ENCODE results near the gene PRRX2. TPM values are rescaled to one million over a fixed set of nuclear protein-coding genes. Genes with fewer than 3 reads are reported as not detected.

The PRRX2 gene
- total and polyA plus RNA-seq, 4 donors = 0.03 to 0.08 TPM; not detected in 2

DNA sequence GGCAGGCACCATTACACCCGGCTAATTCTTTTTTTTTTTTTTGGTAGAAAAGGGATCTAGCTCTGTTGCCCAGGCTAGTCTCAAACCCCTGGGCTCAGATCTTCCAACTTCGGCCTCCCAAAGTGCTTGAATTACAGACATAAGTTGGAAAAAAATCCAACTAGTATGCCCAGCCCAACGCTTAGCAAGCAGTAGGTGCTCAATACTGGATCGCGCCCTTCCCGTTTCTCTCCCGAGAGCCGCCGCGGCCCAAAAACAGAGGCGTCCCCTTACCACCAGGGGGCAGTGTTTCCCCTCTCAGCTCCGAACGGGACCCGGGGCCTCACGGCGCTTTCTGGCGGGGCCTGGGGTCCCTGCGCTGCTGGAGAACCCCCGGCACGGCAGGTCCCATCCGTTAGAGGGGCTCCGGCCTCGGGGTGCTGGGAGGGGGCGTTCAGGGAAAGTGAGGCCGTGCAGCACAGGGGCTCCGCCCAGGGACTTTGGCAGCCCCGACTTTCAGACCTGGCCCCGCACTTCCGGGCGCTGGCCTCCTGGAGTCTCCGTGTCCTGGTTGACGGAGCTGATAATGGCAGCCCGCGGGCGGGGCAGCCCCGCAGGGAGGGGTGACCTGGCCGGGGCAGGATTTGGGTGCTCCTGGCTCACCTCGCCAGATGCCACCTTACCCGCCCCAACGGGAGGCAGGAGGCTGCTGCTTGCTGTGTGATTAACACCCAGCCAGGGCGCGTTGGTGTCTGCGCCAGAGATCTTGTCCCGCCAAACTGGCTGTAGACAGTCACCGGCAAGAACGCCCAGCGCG, 72.2 kb downstream of the PRRX2 start:
- Histone ChIP-seq H3K9ac (ENCODE audit: low read depth in 1 of 2, low read length in 2 of 2) (peak overlapping the region in 1 of 2 donors; percentile 84), H3K9me3 (ENCODE audit: control insufficient read depth in 4 of 4, low read length in 3 of 4) (no peaks in the 10 kb centered on the region), H3K27me3 (ENCODE audit: control insufficient read depth in 4 of 4, insufficient read depth in 4 of 4, low read length in 3 of 4) (no peaks in the 10 kb centered on the region), H3K27ac (ENCODE audit: low read depth in 1 of 2, low read length in 2 of 2) (no peak overlapping the region), H3K4me1 (ENCODE audit: control insufficient read depth in 4 of 4, insufficient read depth in 4 of 4, low read length in 3 of 4) (peaks cover 0 to 6% (median 2%) of the 10 kb centered on the region in 4 donors), H3K4me3 (ENCODE audit: low read depth in 1 of 3, low read length in 3 of 3) (peak overlapping the region; percentile 42 to 61 (median 55)), H3K36me3 (ENCODE audit: control insufficient read depth in 4 of 4, insufficient read depth in 3 of 4, low read depth in 1 of 4, low read length in 3 of 4) (no peaks in the 10 kb centered on the region)
- peak; percentile 92 for DNase-seq (ENCODE audit: low spot score)
- 4% methylated on average over 48 of the region's 48 CpGs for WGBS
- TF ChIP-seq SP1 (IDR thresholded peaks at IDR 0.05) (no peak), FOXA1 (IDR thresholded peaks at IDR 0.05) (no peak), HNF4A (conservative IDR thresholded peaks at IDR 0.05) (no peak), FOXA2 (IDR thresholded peaks at IDR 0.05) (no peak), EGR1 (IDR thresholded peaks at IDR 0.05; ENCODE audit: low read depth in 2 of 2) (no peak), JUND (IDR thresholded peaks at IDR 0.05) (no peak), GABPA (IDR thresholded peaks at IDR 0.05 in 1 of 2, conservative IDR thresholded peaks at IDR 0.05 in 1 of 2) (peak in 1 of 2 donors; percentile 33), TAF1 (conservative IDR thresholded peaks at IDR 0.05) (no peak), NR2F2 (IDR thresholded peaks at IDR 0.05) (no peak), YY1 (IDR thresholded peaks at IDR 0.05) (peak; percentile 74), RAD21 (IDR thresholded peaks at IDR 0.05) (peak; percentile 79 to 85), HNF4G (IDR thresholded peaks at IDR 0.05) (no peak), RXRA (IDR thresholded peaks at IDR 0.05) (peak in 1 of 2 donors; percentile 14)
- TF ChIP-seq, protein P1, sequence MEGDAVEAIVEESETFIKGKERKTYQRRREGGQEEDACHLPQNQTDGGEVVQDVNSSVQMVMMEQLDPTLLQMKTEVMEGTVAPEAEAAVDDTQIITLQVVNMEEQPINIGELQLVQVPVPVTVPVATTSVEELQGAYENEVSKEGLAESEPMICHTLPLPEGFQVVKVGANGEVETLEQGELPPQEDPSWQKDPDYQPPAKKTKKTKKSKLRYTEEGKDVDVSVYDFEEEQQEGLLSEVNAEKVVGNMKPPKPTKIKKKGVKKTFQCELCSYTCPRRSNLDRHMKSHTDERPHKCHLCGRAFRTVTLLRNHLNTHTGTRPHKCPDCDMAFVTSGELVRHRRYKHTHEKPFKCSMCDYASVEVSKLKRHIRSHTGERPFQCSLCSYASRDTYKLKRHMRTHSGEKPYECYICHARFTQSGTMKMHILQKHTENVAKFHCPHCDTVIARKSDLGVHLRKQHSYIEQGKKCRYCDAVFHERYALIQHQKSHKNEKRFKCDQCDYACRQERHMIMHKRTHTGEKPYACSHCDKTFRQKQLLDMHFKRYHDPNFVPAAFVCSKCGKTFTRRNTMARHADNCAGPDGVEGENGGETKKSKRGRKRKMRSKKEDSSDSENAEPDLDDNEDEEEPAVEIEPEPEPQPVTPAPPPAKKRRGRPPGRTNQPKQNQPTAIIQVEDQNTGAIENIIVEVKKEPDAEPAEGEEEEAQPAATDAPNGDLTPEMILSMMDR (IDR thresholded peaks at IDR 0.05; ENCODE audit: low read depth, low read length, missing input control) = peak; percentile 92
- TF ChIP-seq, protein P2, sequence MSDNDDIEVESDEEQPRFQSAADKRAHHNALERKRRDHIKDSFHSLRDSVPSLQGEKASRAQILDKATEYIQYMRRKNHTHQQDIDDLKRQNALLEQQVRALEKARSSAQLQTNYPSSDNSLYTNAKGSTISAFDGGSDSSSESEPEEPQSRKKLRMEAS (IDR thresholded peaks at IDR 0.05) = no peak
- TF ChIP-seq, protein P3, sequence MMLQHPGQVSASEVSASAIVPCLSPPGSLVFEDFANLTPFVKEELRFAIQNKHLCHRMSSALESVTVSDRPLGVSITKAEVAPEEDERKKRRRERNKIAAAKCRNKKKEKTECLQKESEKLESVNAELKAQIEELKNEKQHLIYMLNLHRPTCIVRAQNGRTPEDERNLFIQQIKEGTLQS (IDR thresholded peaks at IDR 0.05) = no peak
- TF ChIP-seq, protein P4, sequence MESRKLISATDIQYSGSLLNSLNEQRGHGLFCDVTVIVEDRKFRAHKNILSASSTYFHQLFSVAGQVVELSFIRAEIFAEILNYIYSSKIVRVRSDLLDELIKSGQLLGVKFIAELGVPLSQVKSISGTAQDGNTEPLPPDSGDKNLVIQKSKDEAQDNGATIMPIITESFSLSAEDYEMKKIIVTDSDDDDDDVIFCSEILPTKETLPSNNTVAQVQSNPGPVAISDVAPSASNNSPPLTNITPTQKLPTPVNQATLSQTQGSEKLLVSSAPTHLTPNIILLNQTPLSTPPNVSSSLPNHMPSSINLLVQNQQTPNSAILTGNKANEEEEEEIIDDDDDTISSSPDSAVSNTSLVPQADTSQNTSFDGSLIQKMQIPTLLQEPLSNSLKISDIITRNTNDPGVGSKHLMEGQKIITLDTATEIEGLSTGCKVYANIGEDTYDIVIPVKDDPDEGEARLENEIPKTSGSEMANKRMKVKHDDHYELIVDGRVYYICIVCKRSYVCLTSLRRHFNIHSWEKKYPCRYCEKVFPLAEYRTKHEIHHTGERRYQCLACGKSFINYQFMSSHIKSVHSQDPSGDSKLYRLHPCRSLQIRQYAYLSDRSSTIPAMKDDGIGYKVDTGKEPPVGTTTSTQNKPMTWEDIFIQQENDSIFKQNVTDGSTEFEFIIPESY (IDR thresholded peaks at IDR 0.05) = no peak
- TF ChIP-seq, protein P5, sequence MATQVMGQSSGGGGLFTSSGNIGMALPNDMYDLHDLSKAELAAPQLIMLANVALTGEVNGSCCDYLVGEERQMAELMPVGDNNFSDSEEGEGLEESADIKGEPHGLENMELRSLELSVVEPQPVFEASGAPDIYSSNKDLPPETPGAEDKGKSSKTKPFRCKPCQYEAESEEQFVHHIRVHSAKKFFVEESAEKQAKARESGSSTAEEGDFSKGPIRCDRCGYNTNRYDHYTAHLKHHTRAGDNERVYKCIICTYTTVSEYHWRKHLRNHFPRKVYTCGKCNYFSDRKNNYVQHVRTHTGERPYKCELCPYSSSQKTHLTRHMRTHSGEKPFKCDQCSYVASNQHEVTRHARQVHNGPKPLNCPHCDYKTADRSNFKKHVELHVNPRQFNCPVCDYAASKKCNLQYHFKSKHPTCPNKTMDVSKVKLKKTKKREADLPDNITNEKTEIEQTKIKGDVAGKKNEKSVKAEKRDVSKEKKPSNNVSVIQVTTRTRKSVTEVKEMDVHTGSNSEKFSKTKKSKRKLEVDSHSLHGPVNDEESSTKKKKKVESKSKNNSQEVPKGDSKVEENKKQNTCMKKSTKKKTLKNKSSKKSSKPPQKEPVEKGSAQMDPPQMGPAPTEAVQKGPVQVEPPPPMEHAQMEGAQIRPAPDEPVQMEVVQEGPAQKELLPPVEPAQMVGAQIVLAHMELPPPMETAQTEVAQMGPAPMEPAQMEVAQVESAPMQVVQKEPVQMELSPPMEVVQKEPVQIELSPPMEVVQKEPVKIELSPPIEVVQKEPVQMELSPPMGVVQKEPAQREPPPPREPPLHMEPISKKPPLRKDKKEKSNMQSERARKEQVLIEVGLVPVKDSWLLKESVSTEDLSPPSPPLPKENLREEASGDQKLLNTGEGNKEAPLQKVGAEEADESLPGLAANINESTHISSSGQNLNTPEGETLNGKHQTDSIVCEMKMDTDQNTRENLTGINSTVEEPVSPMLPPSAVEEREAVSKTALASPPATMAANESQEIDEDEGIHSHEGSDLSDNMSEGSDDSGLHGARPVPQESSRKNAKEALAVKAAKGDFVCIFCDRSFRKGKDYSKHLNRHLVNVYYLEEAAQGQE (IDR thresholded peaks at IDR 0.05) = no peak

Data from liver (tissue), 9 donors.